ENCODE data around the gene TTLL13.

TTLL13 gene

GRCh38 chr15:90214553-90215196 is 34.7 kb upstream of the TTLL13 start:
- DNase-seq (ENCODE audit: low read depth): no peak

GRCh38 chr15:90217671-90218394 is 31.5 kb upstream of the TTLL13 start:
- DNase-seq (ENCODE audit: low read depth): no peak

GRCh38 chr15:90219421-90220141 is 29.8 kb upstream of the TTLL13 start:
- DNase-seq (ENCODE audit: low read depth): no peak

GRCh38 chr15:90221246-90221900 is 28.0 kb upstream of the TTLL13 start:
- no peak for DNase-seq (ENCODE audit: low read depth)

GRCh38 chr15:90222547-90222946 is 26.8 kb upstream of the TTLL13 start:
- DNase-seq (ENCODE audit: low read depth): no peak

GRCh38 chr15:90223441-90224165 is 25.8 kb upstream of the TTLL13 start:
- no peak for DNase-seq (ENCODE audit: low read depth)

GRCh38 chr15:90225047-90225446 is 24.3 kb upstream of the TTLL13 start:
- DNase-seq (ENCODE audit: low read depth): no peak

GRCh38 chr15:90225504-90226234 is 23.7 kb upstream of the TTLL13 start:
- no peak for DNase-seq (ENCODE audit: low read depth)

GRCh38 chr15:90227336-90227735 is 22.0 kb upstream of the TTLL13 start:
- no peak for DNase-seq (ENCODE audit: low read depth)

- DNase-seq (ENCODE audit: low read depth): no peak
Observed at GRCh38 chr15:90227816-90228772, 21.3 kb upstream of the TTLL13 start.

GRCh38 chr15:90228960-90229359 is 20.4 kb upstream of the TTLL13 start:
- no peak for DNase-seq (ENCODE audit: low read depth)

- DNase-seq (ENCODE audit: low read depth): no peak
Observed at GRCh38 chr15:90230071-90230494, 19.3 kb upstream of the TTLL13 start.

GRCh38 chr15:90230610-90231009 is 18.7 kb upstream of the TTLL13 start:
- no peak for DNase-seq (ENCODE audit: low read depth)

GRCh38 chr15:90231028-90232017 is 18.0 kb upstream of the TTLL13 start:
- DNase-seq (ENCODE audit: low read depth): peak; percentile 22

GRCh38 chr15:90232196-90232595 is 17.2 kb upstream of the TTLL13 start:
- DNase-seq (ENCODE audit: low read depth): no peak

GRCh38 chr15:90232941-90233386 is 16.4 kb upstream of the TTLL13 start:
- no peak for DNase-seq (ENCODE audit: low read depth)

GRCh38 chr15:90233387-90234095 is 15.8 kb upstream of the TTLL13 start, which contains the start of gene CIB1:
TSS of gene CIB1 (minus strand) at chr15:90233941. CDS start at chr15:90233885, 56 bp downstream.
- peak; percentile 92 for DNase-seq (ENCODE audit: low read depth)
